ENCODE measurements around the gene APOA5. TPM values are rescaled to one million over a fixed set of nuclear protein-coding genes. Genes with fewer than 3 reads are reported as not detected.

The APOA5 gene
- total and polyA plus RNA-seq, 2 experiments from 2014 or later = 0.18 to 0.35 TPM

DNA sequence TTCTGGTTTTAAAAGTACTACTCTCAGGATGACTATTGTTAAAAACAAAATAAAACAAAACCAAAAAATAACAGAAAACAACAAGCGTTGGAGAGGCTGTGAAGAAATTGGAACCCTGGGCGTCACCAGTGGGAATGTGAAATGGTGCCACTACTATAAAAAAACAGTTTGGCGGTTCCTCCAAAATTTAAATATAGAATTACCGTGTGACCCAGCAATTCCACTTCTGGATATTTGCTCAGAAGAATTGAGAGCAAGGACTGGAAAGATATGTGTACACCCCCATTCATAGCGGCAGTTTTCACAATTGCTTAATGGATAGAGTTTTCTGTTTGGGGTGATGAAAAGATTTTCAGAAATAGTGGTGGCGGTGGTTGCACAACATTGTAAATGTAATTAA is 22.8 kb upstream of the APOA5 start:
- Mint-ChIP-seq H3K27ac (no peak overlapping the region), H3K4me3 (no peak overlapping the region), H3K36me3 (ENCODE audit: low read depth) (no peaks in the 10 kb centered on the region), H3K4me1 (no peaks in the 10 kb centered on the region), H3K27me3 (ENCODE audit: insufficient read depth, low read depth, poor library complexity) (peaks cover 6% of the 10 kb centered on the region), H3K9me3 (no peaks in the 10 kb centered on the region)
- Histone ChIP-seq H3K36me3 (ENCODE audit: insufficient read depth) (no peaks in the 10 kb centered on the region), H3K4me3 (no peak overlapping the region), H3K9me2 (ENCODE audit: insufficient read depth) (0 out of 2 replicates have a peak, but pooled peaks cover 3% of the 10 kb centered on the region), H3K27ac (ENCODE audit: low read depth) (no peak overlapping the region), H2AFZ (no peak overlapping the region), H3K79me2 (replicated peaks; ENCODE audit: insufficient read depth) (no peaks in the 10 kb centered on the region), H3K27me3 (ENCODE audit: insufficient read depth) (no peaks in the 10 kb centered on the region), H3K4me2 (no peak overlapping the region), H4K20me1 (replicated peaks; ENCODE audit: insufficient read depth) (no peaks in the 10 kb centered on the region), H3K4me1 (ENCODE audit: insufficient read depth) (no peaks in the 10 kb centered on the region), H3F3A (replicated peaks; ENCODE audit: low read depth) (no peaks in the 10 kb centered on the region)
- no peak for ATAC-seq
- TF ChIP-seq POLR2AphosphoS5 (IDR thresholded peaks at IDR 0.05; ENCODE audit: low read depth) = no peak
- TF ChIP-seq EZH2phosphoT487 (IDR thresholded peaks at IDR 0.05; ENCODE audit: unreplicated experiment) = no peak
- no peak for TF ChIP-seq ZNF462 (CRISPR knock-in tag; IDR thresholded peaks at IDR 0.05)
- TF ChIP-seq ZNF114 (CRISPR knock-in tag; IDR thresholded peaks at IDR 0.05) = no peak
- no peak for TF ChIP-seq STAT1 (IDR thresholded peaks at IDR 0.05; ENCODE audit: unreplicated experiment)
- no peak for TF ChIP-seq CREB1 (CRISPR knock-in tag; IDR thresholded peaks at IDR 0.05; ENCODE audit: low read depth)
- no peak for TF ChIP-seq NANOG (IDR thresholded peaks at IDR 0.05; ENCODE audit: borderline replicate concordance)
- no peak for TF ChIP-seq JUNB (IDR thresholded peaks at IDR 0.05; ENCODE audit: unreplicated experiment)
- no peak for TF ChIP-seq EZH2 (IDR thresholded peaks at IDR 0.05; ENCODE audit: low read depth, unreplicated experiment)
- no peak for TF ChIP-seq ZNF331 (CRISPR knock-in tag; IDR thresholded peaks at IDR 0.05; ENCODE audit: low read depth)
- TF ChIP-seq, protein P1, sequence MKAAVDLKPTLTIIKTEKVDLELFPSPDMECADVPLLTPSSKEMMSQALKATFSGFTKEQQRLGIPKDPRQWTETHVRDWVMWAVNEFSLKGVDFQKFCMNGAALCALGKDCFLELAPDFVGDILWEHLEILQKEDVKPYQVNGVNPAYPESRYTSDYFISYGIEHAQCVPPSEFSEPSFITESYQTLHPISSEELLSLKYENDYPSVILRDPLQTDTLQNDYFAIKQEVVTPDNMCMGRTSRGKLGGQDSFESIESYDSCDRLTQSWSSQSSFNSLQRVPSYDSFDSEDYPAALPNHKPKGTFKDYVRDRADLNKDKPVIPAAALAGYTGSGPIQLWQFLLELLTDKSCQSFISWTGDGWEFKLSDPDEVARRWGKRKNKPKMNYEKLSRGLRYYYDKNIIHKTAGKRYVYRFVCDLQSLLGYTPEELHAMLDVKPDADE (IDR thresholded peaks at IDR 0.05) = no peak
- TF ChIP-seq, protein P2, sequence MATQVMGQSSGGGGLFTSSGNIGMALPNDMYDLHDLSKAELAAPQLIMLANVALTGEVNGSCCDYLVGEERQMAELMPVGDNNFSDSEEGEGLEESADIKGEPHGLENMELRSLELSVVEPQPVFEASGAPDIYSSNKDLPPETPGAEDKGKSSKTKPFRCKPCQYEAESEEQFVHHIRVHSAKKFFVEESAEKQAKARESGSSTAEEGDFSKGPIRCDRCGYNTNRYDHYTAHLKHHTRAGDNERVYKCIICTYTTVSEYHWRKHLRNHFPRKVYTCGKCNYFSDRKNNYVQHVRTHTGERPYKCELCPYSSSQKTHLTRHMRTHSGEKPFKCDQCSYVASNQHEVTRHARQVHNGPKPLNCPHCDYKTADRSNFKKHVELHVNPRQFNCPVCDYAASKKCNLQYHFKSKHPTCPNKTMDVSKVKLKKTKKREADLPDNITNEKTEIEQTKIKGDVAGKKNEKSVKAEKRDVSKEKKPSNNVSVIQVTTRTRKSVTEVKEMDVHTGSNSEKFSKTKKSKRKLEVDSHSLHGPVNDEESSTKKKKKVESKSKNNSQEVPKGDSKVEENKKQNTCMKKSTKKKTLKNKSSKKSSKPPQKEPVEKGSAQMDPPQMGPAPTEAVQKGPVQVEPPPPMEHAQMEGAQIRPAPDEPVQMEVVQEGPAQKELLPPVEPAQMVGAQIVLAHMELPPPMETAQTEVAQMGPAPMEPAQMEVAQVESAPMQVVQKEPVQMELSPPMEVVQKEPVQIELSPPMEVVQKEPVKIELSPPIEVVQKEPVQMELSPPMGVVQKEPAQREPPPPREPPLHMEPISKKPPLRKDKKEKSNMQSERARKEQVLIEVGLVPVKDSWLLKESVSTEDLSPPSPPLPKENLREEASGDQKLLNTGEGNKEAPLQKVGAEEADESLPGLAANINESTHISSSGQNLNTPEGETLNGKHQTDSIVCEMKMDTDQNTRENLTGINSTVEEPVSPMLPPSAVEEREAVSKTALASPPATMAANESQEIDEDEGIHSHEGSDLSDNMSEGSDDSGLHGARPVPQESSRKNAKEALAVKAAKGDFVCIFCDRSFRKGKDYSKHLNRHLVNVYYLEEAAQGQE (IDR thresholded peaks at IDR 0.05; ENCODE audit: unreplicated experiment) = no peak
- no peak for TF ChIP-seq CTCF (conservative IDR thresholded peaks at IDR 0.05; ENCODE audit: low read depth in 2 of 2)
- DNase-seq (ENCODE audit: low spot score) = no peak
